Hematopoietic multipotent progenitor cell treated with erythropoietin and hydrocortisone succinate and interleukin-3 and kit ligand, for 4 days (in vitro differentiated cells): Measurements from ENCODE around the gene MMP24OS.

Experiments
- DNase-seq: peaks from one replicate; pipeline ENCODE4 v3.0.0-alpha.2; 2015

The MMP24OS gene

DNA sequence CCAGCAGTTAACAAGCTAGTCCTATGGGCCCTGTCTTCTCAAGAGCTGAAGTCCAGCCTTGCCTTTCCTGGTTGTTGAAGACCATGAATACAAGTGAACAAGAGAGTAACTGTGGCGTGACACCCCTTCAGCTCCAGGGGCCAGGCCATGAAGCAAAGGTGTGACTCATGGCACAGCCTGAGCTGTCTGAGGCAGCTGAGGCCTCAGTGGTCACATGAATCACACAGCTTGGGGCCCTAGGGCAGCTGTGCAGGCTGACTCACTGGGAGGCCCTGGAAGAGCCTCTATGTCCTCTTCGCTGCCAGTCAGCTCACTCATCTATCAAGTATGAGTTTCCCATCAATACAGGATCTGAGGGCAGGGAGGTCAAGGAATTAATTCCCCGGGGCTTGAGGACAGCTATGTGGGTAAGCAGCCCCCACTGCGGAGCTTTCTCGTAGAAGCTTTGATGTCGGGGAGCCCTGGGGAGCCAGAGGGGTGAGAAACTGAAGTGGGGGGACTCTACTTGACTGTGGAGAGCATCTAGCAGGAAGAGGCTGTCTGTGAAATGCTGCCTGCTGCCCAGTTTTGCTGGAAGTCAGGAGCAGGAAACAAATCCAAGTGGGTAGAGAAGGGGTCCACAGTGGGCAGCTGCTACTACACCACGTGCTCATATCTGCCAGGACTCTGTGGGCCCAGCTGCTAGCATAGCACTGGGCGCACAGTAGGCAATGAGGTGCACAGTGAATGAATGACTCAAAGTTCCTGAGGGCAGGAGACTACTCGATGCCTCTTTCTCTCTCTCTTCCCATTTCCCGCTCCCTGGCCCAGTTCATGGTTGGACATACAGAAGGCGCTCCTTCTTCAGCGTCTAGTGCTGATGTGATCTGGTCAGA lies 28.0 kb upstream of the MMP24OS start:
- peak; percentile 62 for DNase-seq

DNA sequence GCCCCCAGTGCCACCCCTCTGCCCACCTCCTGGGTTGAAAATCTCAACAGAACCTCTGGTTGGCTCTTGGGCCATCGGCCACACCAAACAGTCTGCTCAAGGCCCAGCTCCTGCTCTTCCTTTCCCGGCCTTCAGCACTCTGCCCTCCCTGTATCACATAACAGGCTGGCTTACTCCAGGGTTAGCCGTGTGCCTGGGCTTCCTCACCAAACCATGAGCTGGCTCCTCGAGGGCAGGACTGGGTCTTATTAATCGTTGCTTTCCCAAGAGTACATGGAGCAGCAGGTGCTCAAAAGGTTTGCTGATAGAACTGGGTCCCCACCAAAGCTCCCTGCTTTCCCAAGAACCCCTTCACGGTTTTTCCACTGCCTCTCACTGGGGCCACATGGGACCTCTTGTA lies 27.0 kb upstream of the MMP24OS start:
- DNase-seq, result no peak

GRCh38 chr20:35303735-35304491 lies 26.0 kb upstream of the MMP24OS start:
- DNase-seq, result peak; percentile 93

DNA sequence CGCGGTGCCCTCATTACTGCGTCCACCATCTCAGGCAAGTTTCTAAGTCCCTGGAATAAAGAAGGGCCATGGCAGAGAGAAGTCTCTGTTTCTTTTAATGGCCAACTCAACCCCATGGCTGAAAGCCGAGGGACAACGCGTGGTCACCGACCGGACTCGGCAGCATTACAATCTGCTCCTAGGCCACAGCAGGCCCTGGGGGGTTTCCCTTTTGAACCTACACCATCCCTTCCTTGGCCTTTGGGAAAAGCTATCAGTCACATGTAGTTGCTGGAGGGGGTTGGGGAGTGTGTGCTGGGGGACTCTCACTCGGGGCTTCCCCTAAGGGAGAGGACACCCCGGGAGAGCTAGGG lies 25.4 kb upstream of the MMP24OS start:
- no peak for DNase-seq

- no peak for DNase-seq
These were observed 24.8 kb upstream of the MMP24OS start for GRCh38 chr20:35302421-35303335.

GRCh38 chr20:35301426-35301825 lies 23.5 kb upstream of the MMP24OS start:
- DNase-seq, result no peak

GRCh38 chr20:35300469-35301262 lies 22.7 kb upstream of the MMP24OS start:
- no peak for DNase-seq

DNA sequence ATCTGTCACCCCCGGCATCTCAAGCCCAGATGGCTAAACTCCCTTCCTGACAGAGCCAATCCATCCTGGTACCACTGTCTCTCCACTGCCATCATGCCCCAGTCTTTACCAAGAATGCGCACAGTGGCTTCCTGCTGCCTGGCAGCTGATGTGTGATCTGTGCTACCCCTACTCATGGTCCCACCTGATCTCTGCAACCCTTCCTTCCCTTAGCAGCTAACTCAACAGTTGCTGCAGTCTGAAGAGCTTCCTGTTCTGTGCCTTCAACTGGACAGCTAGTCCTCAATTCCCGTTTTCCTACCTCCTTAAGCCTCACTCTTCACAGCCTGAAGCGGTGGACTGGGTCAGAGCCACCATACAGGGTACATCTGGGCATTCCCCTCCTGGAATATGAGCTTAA lies 21.9 kb upstream of the MMP24OS start:
- no peak for DNase-seq

- DNase-seq, result no peak
These were observed 20.3 kb upstream of the MMP24OS start for GRCh38 chr20:35298264-35298663.

- no peak for DNase-seq
These were observed 19.8 kb upstream of the MMP24OS start for GRCh38 chr20:35297740-35298139.

DNA sequence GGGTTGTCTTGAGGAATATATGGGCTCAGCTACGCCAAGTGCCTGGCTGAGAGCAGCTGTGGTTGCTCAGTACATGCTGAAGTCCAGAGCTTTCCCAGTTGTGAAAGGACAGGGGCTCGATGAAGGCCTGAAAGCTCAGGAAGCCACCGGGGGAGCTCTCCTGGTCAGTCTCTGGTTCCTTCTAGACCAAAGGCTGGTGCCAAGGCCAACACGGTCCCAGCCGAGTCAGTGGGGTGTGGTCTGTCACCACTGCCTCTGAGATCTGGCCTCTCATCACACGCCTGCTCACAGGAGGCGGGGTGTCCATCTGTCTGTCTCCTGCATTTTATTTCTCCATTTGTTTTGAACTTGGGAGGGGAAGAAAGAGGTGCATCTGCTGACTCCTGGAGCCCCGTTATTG lies 19.2 kb upstream of the MMP24OS start:
- DNase-seq, result peak; percentile 56

- DNase-seq, result no peak
These were observed 18.2 kb upstream of the MMP24OS start for GRCh38 chr20:35296101-35296554.

DNA sequence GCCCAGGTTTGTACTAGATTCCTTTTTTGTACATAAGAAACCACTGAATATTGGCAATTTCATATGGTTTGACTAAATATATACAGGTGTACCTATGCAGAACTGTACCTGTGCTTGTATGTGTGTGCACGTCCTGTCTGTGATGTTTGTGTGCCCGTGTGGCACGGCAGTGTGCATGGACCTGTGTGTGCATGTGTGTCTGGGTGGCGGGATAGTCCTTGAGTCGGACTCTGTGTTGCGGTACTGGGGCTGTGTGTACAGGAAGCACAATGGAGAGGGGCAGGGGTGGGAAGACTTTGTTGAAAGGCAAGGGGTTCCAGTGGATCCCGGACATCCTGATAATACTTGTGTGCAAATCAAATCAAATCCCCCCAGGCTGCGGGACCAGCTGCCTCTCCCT lies 17.8 kb upstream of the MMP24OS start:
- no peak for DNase-seq

GRCh38 chr20:35295058-35295457 lies 17.1 kb upstream of the MMP24OS start:
- DNase-seq, result no peak

GRCh38 chr20:35294293-35294685 lies 16.4 kb upstream of the MMP24OS start:
- DNase-seq, result no peak

DNA sequence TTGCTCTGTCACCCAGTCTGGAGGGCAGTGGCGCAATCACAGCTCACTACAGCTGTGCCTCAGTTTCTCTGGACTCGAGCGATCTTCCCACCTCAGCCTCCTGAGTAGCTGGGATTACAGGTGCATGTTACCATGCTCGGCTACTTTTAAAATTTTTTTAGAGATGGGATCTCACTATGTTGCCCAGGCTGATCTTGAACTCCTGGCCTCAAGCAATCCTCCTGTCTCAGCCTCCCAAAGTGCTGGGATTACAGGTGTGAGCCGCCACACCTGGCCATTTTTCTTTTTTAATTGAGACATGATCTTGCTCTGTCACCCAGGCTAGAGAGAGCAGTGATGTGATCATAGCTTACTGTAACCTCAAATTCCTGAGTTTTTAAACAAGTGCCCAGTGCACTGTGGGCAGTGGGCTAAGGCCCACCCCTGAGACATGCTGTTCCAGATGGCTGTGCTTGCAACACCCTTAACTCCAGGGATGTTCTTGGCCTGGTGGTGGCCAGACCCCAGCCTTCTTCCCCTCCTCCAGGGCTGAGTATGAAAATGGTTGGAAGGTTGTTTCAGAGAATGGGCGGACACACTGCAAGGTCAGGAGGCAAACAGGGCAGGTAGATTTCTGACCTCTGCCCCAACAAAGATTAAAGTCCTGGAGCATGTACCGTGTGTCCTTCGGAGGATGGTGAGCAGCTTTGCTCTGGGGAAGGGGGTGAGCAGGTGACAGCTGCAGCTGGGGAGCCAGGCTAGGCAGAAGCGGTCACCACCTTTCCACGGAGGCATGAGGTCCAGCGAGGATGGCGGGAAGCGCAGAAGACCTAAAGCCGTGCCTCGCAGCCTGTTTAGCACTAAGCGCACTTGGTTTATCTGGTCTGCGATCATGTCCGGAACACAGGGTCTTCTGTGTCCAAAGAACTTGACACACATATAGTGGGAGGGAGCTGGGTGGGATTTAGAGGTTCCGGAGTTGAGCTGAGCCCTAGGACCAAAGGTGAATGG lies 15.7 kb upstream of the MMP24OS start:
- DNase-seq, result no peak

GRCh38 chr20:35292504-35293285 lies 14.8 kb upstream of the MMP24OS start:
- DNase-seq, result no peak

DNA sequence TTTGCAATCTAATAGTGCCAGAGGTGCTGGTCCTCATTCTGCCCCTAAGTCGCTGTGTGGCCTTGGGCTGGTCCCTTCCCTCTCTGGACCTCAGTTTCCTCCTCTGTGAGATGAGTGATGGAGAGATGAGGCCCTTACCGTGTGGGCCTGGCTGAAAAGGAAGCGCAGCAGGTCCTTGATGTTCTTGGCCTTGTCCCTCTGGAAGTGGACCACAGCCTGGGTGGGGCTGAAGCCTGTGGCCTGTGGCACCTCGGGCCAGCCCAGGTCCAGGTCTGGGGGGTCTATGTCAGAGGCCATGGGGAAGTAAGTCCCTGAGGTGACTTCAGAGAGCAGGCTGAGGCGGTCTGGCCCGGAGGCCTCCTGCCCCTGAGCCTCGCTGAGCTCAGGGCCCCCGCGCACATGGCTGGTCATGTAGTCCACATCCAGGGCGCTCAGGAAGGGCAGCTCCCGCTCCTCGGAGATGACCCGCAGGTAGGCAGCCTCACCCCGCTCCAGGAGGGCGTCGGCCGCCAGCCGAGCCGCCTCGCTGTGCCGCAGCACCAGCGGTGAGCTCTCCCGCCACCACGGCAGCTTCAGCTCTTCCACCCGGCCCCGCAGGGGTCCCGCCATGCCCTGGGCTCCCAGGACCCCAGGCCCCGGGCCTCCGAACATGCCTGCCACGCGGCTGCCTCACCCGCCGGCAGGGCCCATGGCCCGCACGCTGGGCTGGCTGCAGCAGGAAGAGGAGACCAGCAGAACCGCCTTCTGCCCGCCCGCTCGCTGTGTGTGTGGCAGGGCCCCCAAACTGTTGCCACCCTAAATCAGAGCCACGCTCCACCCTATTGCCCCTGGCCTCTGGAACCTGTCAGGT lies 14.0 kb upstream of the MMP24OS start, which contains the start of gene FAM83C:
FAM83C (minus strand) TSS at position 772 of the 850 bp plus-strand sequence; CDS start at position 651, 121 bp downstream.
- no peak for DNase-seq

DNA sequence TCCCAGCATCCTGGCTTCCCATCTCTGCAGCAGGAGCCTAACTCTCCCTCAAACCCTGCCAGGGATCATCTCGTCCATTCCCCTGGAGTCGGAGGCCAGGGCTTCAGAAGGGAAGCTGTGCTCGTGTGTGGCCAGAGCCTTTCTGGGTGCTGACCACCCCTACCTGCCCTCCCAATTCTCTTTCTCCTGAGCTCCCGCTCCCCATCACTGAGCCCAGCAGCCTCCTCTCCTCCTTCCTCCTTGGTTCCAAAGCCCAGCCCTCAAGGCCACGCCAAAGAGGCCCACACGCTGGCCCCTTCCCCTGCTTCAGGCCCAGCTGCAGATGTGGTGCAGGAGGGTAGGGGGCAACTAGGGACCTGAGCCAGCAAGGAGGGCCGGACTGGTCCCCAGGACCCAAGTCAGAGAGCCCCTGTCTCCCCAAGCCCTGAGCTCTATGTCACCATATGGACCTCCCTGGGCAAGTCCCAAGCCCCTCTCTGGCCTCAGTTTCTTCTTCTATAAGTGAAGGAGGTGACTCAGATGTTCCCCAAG lies 13.0 kb upstream of the MMP24OS start:
- DNase-seq, result no peak
